HEK293 (cell line): Measurements from ENCODE around the gene ARHGAP36.

Experiments
- CTCF ChIA-PET: fragments of 350-600 bp; formaldehyde crosslinking; extraction: SDS; loops from one replicate; lab custom pipeline; 2021; ENCODE audit warnings: antibody characterized with exemption; lab: Yijun Ruan, JAX
- POLR2A ChIA-PET: fragments of 300-600 bp; formaldehyde crosslinking; extraction: SDS; loops from one replicate; lab custom pipeline; 2020; ENCODE audit warnings: antibody characterized with exemption, inconsistent platforms; lab: Yijun Ruan, JAX
- H3K27ac ChIP-seq: fragments of 200-500 bp; sonication (Bioruptor generic); 2 replicates; pipeline ENCODE4 v1.5.1; 2014; ENCODE audit warnings: low read depth, low read length, control low read depth, inconsistent platforms; ENCODE audit errors: extremely low read depth
- H3K36me3 ChIP-seq, 2 experiments: fragments of 200-500 bp in 1 of 2; sonication (Bioruptor generic) in 1 of 2; 1 replicate in 1 of 2; 2 replicates in 1 of 2; pipeline ENCODE4 v1.5.1; 2014 to 2017; ENCODE audit warnings: inconsistent platforms in 2 of 2, low read length in 2 of 2; ENCODE audit not compliant: control insufficient read depth in 2 of 2, insufficient read depth in 1 of 2
- H3K4me1 ChIP-seq: fragments of 200-500 bp; sonication (Bioruptor generic); 2 replicates; pipeline ENCODE4 v1.5.1; 2014; ENCODE audit warnings: mild to moderate bottlenecking, low read length, inconsistent platforms; ENCODE audit not compliant: control insufficient read depth, insufficient read depth
- H3K4me3 ChIP-seq: 2 replicates; pipeline ENCODE4 v1.5.1; 2011; ENCODE audit warnings: low read depth, mild to moderate bottlenecking, control low read depth, low read length, moderate library complexity
- H3K9me3 ChIP-seq: fragments of 200-500 bp; sonication (Bioruptor generic); 2 replicates; pipeline ENCODE4 v1.5.1; 2014; ENCODE audit warnings: low read depth, low read length, inconsistent platforms; ENCODE audit not compliant: control insufficient read depth, insufficient read depth
- GLIS2 ChIP-seq: fragments of 450-650 bp; formaldehyde crosslinking; IDR thresholded peaks from 2 replicates; pipeline ENCODE4 v1.5.1; 2016; ENCODE audit warnings: missing biosample characterization, missing genetic modification characterization
- HOXC10 ChIP-seq: sonication (generic); formaldehyde crosslinking; IDR thresholded peaks from 2 replicates; pipeline ENCODE4 v1.8.1; 2023; ENCODE audit warnings: mild to moderate bottlenecking, missing genetic modification reagents
- KLF9 ChIP-seq: fragments of 450-650 bp; formaldehyde crosslinking; IDR thresholded peaks from 2 replicates; pipeline ENCODE4 v1.5.1; 2016; ENCODE audit warnings: missing biosample characterization, missing genetic modification characterization, low read depth
- SP3 ChIP-seq: fragments of 450-650 bp; formaldehyde crosslinking; IDR thresholded peaks from 2 replicates; pipeline ENCODE4 v1.5.1; 2016; ENCODE audit warnings: missing biosample characterization, missing genetic modification characterization
- ZBTB10 ChIP-seq: fragments of 450-650 bp; formaldehyde crosslinking; IDR thresholded peaks from 2 replicates; pipeline ENCODE4 v1.5.1; 2016; ENCODE audit warnings: missing biosample characterization, missing genetic modification characterization
- ZBTB7A ChIP-seq: fragments of 450-650 bp; formaldehyde crosslinking; IDR thresholded peaks from 2 replicates; pipeline ENCODE4 v1.5.1; 2016; ENCODE audit warnings: low read depth, missing biosample characterization, missing genetic modification characterization
- ZEB2 ChIP-seq: fragments of 450-650 bp; formaldehyde crosslinking; IDR thresholded peaks from 2 replicates; pipeline ENCODE4 v1.5.1; 2016; ENCODE audit warnings: missing biosample characterization, missing genetic modification characterization
- ZNF10 ChIP-seq: fragments of 450-650 bp; formaldehyde crosslinking; IDR thresholded peaks from 2 replicates; pipeline ENCODE4 v1.5.1; 2017; ENCODE audit warnings: missing biosample characterization, missing genetic modification characterization
- ZNF157 ChIP-seq: fragments of 450-650 bp; formaldehyde crosslinking; IDR thresholded peaks from 2 replicates; pipeline ENCODE4 v1.5.1; 2016; ENCODE audit warnings: missing biosample characterization, missing genetic modification characterization
- ZNF169 ChIP-seq: fragments of 450-650 bp; formaldehyde crosslinking; IDR thresholded peaks from 2 replicates; pipeline ENCODE4 v1.5.1; 2016; ENCODE audit warnings: missing biosample characterization, missing genetic modification characterization
- ZNF221 ChIP-seq: fragments of 450-650 bp; formaldehyde crosslinking; IDR thresholded peaks from 2 replicates; pipeline ENCODE4 v1.5.1; 2017; ENCODE audit warnings: missing biosample characterization, missing genetic modification characterization, borderline replicate concordance
- ZNF23 ChIP-seq: fragments of 450-650 bp; formaldehyde crosslinking; IDR thresholded peaks from 2 replicates; pipeline ENCODE4 v1.5.1; 2016; ENCODE audit warnings: missing biosample characterization, missing genetic modification characterization, borderline replicate concordance
- ZNF24 ChIP-seq: fragments of 450-650 bp; formaldehyde crosslinking; IDR thresholded peaks from 2 replicates; pipeline ENCODE4 v1.5.1; 2016; ENCODE audit warnings: missing biosample characterization, missing genetic modification characterization
- ZNF341 ChIP-seq: fragments of 450-650 bp; formaldehyde crosslinking; IDR thresholded peaks from 2 replicates; pipeline ENCODE4; 2016; ENCODE audit warnings: low read depth, missing biosample characterization, missing genetic modification characterization
- ZNF416 ChIP-seq: fragments of 450-650 bp; formaldehyde crosslinking; IDR thresholded peaks from 2 replicates; pipeline ENCODE4 v1.5.1; 2016; ENCODE audit warnings: missing biosample characterization, missing genetic modification characterization
- ZNF426 ChIP-seq: fragments of 450-650 bp; formaldehyde crosslinking; IDR thresholded peaks from 2 replicates; pipeline ENCODE4 v1.5.1; 2017; ENCODE audit warnings: missing biosample characterization, missing genetic modification characterization, mild to moderate bottlenecking, inconsistent platforms, moderate library complexity
- ZNF558 ChIP-seq: fragments of 450-650 bp; formaldehyde crosslinking; IDR thresholded peaks from 2 replicates; pipeline ENCODE4 v1.5.1; 2016; ENCODE audit warnings: missing biosample characterization, missing genetic modification characterization
- ZNF624 ChIP-seq: fragments of 450-650 bp; formaldehyde crosslinking; IDR thresholded peaks from 2 replicates; pipeline ENCODE4 v1.5.1; 2017; ENCODE audit warnings: missing biosample characterization, missing genetic modification characterization
- ZNF626 ChIP-seq: fragments of 450-650 bp; sonication (Bioruptor Pico); formaldehyde crosslinking; IDR thresholded peaks from 2 replicates; pipeline ENCODE4 v1.5.1; 2018; ENCODE audit warnings: missing biosample characterization, missing genetic modification characterization, inconsistent platforms
- ZNF660 ChIP-seq: fragments of 450-650 bp; IDR thresholded peaks from 2 replicates; pipeline ENCODE4 v1.5.1; 2018; ENCODE audit warnings: missing biosample characterization, mild to moderate bottlenecking, missing genetic modification characterization
- ZNF664 ChIP-seq: fragments of 450-650 bp; formaldehyde crosslinking; IDR thresholded peaks from 2 replicates; pipeline ENCODE4 v1.5.1; 2016; ENCODE audit warnings: missing biosample characterization, missing genetic modification characterization
- TF ChIP-seq, protein P1 (sequence below): fragments of 450-650 bp; formaldehyde crosslinking; IDR thresholded peaks from 2 replicates; pipeline ENCODE4 v1.5.0; 2017; ENCODE audit warnings: missing biosample characterization, missing genetic modification characterization, borderline replicate concordance
- TF ChIP-seq, protein P2 (sequence below): fragments of 450-650 bp; formaldehyde crosslinking; IDR thresholded peaks from 2 replicates; pipeline ENCODE4 v1.5.1; 2016; ENCODE audit warnings: missing biosample characterization, missing genetic modification characterization
- TF ChIP-seq, protein P3 (sequence below): fragments of 450-650 bp; formaldehyde crosslinking; IDR thresholded peaks from 2 replicates; pipeline ENCODE4 v1.5.1; 2016; ENCODE audit warnings: missing biosample characterization, missing genetic modification characterization

ARHGAP36 gene

DNA sequence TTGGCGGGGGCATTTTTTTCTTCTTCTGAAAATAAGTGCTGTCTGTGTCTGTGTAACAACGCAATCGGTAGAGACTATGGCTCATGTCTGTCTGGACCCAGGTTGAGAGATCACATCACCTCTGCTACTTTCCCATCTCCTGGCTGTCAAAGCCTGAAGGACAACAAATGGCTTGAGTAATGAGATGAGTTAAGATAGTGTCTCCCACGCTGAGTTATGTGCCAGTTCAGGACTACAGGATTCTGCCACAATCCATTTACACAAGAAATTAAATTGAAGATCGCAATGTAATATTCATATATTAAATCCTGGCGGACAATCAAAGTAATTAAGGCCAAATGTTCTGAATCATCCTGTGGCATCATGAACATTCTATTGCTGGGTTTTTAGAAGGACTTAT lies 16.5 kb upstream of the ARHGAP36 start:
- CTCF ChIA-PET = no interaction called here
- no peaks in the 10 kb centered on the region for H3K4me1 ChIP-seq
- no peaks in the 10 kb centered on the region for H3K36me3 ChIP-seq
- no peaks in the 10 kb centered on the region for H3K9me3 ChIP-seq
- POLR2A ChIA-PET = no interaction called here
- no peak overlapping the region for H3K27ac ChIP-seq
- TF ChIP-seq ZNF221 = no peak
- no peak for TF ChIP-seq ZNF626 (tag by site-specific recombination)
- TF ChIP-seq HOXC10 (CRISPR knock-in tag) = no peak
- no peak for TF ChIP-seq ZBTB10 (tag by site-specific recombination)
- TF ChIP-seq GLIS2 (tag by site-specific recombination) = no peak
- TF ChIP-seq ZNF10 (tag by site-specific recombination) = no peak
- TF ChIP-seq ZBTB7A = no peak
- TF ChIP-seq, protein P1, sequence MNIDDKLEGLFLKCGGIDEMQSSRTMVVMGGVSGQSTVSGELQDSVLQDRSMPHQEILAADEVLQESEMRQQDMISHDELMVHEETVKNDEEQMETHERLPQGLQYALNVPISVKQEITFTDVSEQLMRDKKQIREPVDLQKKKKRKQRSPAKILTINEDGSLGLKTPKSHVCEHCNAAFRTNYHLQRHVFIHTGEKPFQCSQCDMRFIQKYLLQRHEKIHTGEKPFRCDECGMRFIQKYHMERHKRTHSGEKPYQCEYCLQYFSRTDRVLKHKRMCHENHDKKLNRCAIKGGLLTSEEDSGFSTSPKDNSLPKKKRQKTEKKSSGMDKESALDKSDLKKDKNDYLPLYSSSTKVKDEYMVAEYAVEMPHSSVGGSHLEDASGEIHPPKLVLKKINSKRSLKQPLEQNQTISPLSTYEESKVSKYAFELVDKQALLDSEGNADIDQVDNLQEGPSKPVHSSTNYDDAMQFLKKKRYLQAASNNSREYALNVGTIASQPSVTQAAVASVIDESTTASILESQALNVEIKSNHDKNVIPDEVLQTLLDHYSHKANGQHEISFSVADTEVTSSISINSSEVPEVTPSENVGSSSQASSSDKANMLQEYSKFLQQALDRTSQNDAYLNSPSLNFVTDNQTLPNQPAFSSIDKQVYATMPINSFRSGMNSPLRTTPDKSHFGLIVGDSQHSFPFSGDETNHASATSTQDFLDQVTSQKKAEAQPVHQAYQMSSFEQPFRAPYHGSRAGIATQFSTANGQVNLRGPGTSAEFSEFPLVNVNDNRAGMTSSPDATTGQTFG (tag by site-specific recombination) = no peak
- TF ChIP-seq ZNF169 (tag by site-specific recombination) = no peak
- no peak for TF ChIP-seq KLF9 (tag by site-specific recombination)
- TF ChIP-seq ZNF416 = no peak
- TF ChIP-seq ZEB2 (tag by site-specific recombination) = no peak
- no peak for TF ChIP-seq ZNF23 (tag by site-specific recombination)
- TF ChIP-seq ZNF426 = no peak
- H3K4me3 ChIP-seq = no peak overlapping the region

- no peak overlapping the region for H3K4me3 ChIP-seq
- ChIA-PET POLR2A (no interaction called here), CTCF (no interaction called here)
- no peaks in the 10 kb centered on the region for H3K9me3 ChIP-seq
- H3K27ac ChIP-seq = no peak overlapping the region
- no peaks in the 10 kb centered on the region for H3K4me1 ChIP-seq
- TF ChIP-seq ZNF664 (no peak), ZNF624 (tag by site-specific recombination) (no peak)
- no peaks in the 10 kb centered on the region for H3K36me3 ChIP-seq
Measured at GRCh38 chrX:131045726-131046125, 12.4 kb upstream of the ARHGAP36 start.

- Histone ChIP-seq H3K4me1 (no peaks in the 10 kb centered on the region), H3K4me3 (no peak overlapping the region), H3K36me3 (no peaks in the 10 kb centered on the region), H3K9me3 (no peaks in the 10 kb centered on the region), H3K27ac (no peak overlapping the region)
- POLR2A ChIA-PET = no interaction called here
- CTCF ChIA-PET = interaction anchor here (0.7 to 1.3 kb wide), 3 partner anchors 17 to 23 kb away, joined by 3 to 6 read pairs (median 4); no protein-coding TSS in a partner anchor
- TF ChIP-seq SP3 = no peak
- TF ChIP-seq, protein P2, sequence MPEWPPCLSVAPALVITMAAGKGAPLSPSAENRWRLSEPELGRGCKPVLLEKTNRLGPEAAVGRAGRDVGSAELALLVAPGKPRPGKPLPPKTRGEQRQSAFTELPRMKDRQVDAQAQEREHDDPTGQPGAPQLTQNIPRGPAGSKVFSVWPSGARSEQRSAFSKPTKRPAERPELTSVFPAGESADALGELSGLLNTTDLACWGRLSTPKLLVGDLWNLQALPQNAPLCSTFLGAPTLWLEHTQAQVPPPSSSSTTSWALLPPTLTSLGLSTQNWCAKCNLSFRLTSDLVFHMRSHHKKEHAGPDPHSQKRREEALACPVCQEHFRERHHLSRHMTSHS (tag by site-specific recombination) = no peak
- TF ChIP-seq ZNF24 = no peak
- TF ChIP-seq, protein P3, sequence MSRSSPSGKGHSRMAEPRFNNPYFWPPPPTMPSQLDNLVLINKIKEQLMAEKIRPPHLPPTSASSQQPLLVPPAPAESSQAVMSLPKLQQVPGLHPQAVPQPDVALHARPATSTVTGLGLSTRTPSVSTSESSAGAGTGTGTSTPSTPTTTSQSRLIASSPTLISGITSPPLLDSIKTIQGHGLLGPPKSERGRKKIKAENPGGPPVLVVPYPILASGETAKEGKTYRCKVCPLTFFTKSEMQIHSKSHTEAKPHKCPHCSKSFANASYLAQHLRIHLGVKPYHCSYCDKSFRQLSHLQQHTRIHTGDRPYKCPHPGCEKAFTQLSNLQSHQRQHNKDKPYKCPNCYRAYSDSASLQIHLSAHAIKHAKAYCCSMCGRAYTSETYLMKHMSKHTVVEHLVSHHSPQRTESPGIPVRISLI = no peak
- no peak for TF ChIP-seq ZNF660 (tag by site-specific recombination)
- TF ChIP-seq ZNF157 (tag by site-specific recombination) = no peak
- TF ChIP-seq ZNF558 = no peak
- TF ChIP-seq ZNF341 (tag by site-specific recombination) = no peak
Measured at GRCh38 chrX:131046596-131046995, 11.6 kb upstream of the ARHGAP36 start.
